CD4-positive, alpha-beta T cell treated with Interleukin-17A for 1 hour (primary cell): ENCODE data around the gene CDR2L.
"Not testable (repeated sequence)": the region's sequence is repeated elsewhere in the genome, so short reads cannot be mapped to it uniquely, and the experiment has no call there.

Experiments
- DNase-seq: peaks from one replicate; pipeline ENCODE4 v3.0.0-alpha.2; 2020

The CDR2L gene

GRCh38 chr17:74960570-74961342, 26.7 kb upstream of the CDR2L start:
- DNase-seq, result peak; percentile 57

GRCh38 chr17:74961657-74962350, 25.6 kb upstream of the CDR2L start:
- peak; percentile 85 for DNase-seq

GRCh38 chr17:74962622-74963394, 24.6 kb upstream of the CDR2L start:
- no peak for DNase-seq

GRCh38 chr17:74963656-74964055, 23.8 kb upstream of the CDR2L start:
- DNase-seq, result no peak

GRCh38 chr17:74964246-74964761, 23.1 kb upstream of the CDR2L start:
- no peak for DNase-seq

GRCh38 chr17:74964988-74965622, 22.3 kb upstream of the CDR2L start:
- no peak for DNase-seq

- no peak for DNase-seq
Measured at GRCh38 chr17:74968361-74968780, 19.1 kb upstream of the CDR2L start.

GRCh38 chr17:74969501-74969900, 17.9 kb upstream of the CDR2L start:
- DNase-seq, result not testable (repeated sequence)

GRCh38 chr17:74970395-74970794, 17.0 kb upstream of the CDR2L start:
- DNase-seq, result no peak

- DNase-seq, result no peak
Measured at GRCh38 chr17:74971069-74971841, 16.2 kb upstream of the CDR2L start.

GRCh38 chr17:74971842-74972106, 15.7 kb upstream of the CDR2L start:
- no peak for DNase-seq

- DNase-seq, result peak; percentile 83
Measured at GRCh38 chr17:74972107-74972972, 15.1 kb upstream of the CDR2L start, which contains the start of gene HID1. TSS of gene HID1 (minus strand) at chr17:74972759. CDS start at chr17:74972656, 103 bp downstream.

GRCh38 chr17:74972973-74973328, 14.5 kb upstream of the CDR2L start:
- DNase-seq, result no peak

GRCh38 chr17:74975943-74976342, 11.5 kb upstream of the CDR2L start:
- no peak for DNase-seq

GRCh38 chr17:74977802-74978201, 9.6 kb upstream of the CDR2L start:
- no peak for DNase-seq

GRCh38 chr17:74978240-74978639, 9.2 kb upstream of the CDR2L start:
- DNase-seq, result no peak

- DNase-seq, result no peak
Measured at GRCh38 chr17:74979408-74980146, 7.9 kb upstream of the CDR2L start.

- no peak for DNase-seq
Measured at GRCh38 chr17:74981318-74981978, 6.0 kb upstream of the CDR2L start.

GRCh38 chr17:74981979-74982662, 5.3 kb upstream of the CDR2L start:
- DNase-seq, result peak; percentile 85
